H1 (cell line): Measurements from ENCODE around the gene NKTR. TPM values are rescaled to one million over a fixed set of nuclear protein-coding genes. Genes with fewer than 3 reads are reported as not detected.

Experiments
- CTCF ChIA-PET: fragments of 300-600 bp; sonication (Branson Sonifier 250); formaldehyde crosslinking; loops from one replicate; lab custom pipeline; 2021; ENCODE audit not compliant: partially characterized antibody; lab: Charles Lee
- POLR2A ChIA-PET: fragments of 300-600 bp; sonication (Branson Sonifier 250); formaldehyde crosslinking; loops from one replicate; lab custom pipeline; 2021; ENCODE audit warnings: inconsistent platforms; ENCODE audit not compliant: partially characterized antibody; lab: Charles Lee
- DNase-seq, 2 experiments: peaks; one replicate each; pipeline versions ENCODE4 v3.0.0 to v3.0.0-alpha.2; 2010 to 2022; ENCODE audit warnings: low spot score in 2 of 2, low read depth in 1 of 2, mixed read lengths in 1 of 2
- FAIRE-seq: peaks from 2 replicates; lab custom pipeline; 2011; peaks lifted over from hg19 to GRCh38; lab: Jason Lieb, UNC
- H2AFZ ChIP-seq: 2 replicates; pipeline ENCODE4 v1.8.1; 2012; ENCODE audit warnings: low read length, inconsistent platforms
- H2AK5ac ChIP-seq: 2 replicates; pipeline ENCODE4 v1.6.1; 2013; ENCODE audit warnings: low read depth, low read length
- H2BK120ac ChIP-seq: replicated peaks from 2 replicates; pipeline ENCODE3; 2013; ENCODE audit warnings: low read depth, low read length, inconsistent platforms
- H2BK12ac ChIP-seq: 2 replicates; pipeline ENCODE4 v1.6.1; 2013; ENCODE audit warnings: low read depth, low read length
- H2BK15ac ChIP-seq: 2 replicates; pipeline ENCODE4 v1.6.1; 2013; ENCODE audit warnings: low read length
- H2BK20ac ChIP-seq: 2 replicates; pipeline ENCODE4 v1.6.1; 2013; ENCODE audit warnings: low read length
- H2BK5ac ChIP-seq: 2 replicates; pipeline ENCODE4 v1.6.1; 2013; ENCODE audit warnings: low read depth, low read length
- H3K14ac ChIP-seq: 2 replicates; pipeline ENCODE4 v1.6.1; 2013; ENCODE audit warnings: inconsistent platforms; ENCODE audit not compliant: insufficient read length
- H3K18ac ChIP-seq: 2 replicates; pipeline ENCODE4 v1.6.1; 2013; ENCODE audit warnings: low read length; ENCODE audit errors: extremely low read depth
- H3K23ac ChIP-seq: 2 replicates; pipeline ENCODE4 v1.6.1; 2013; ENCODE audit warnings: inconsistent platforms; ENCODE audit not compliant: insufficient read length
- H3K23me2 ChIP-seq: 2 replicates; pipeline ENCODE4 v1.6.1; 2013; ENCODE audit warnings: low read depth, low read length
- H3K27ac ChIP-seq: 2 replicates; pipeline ENCODE4 v1.6.1; 2011; ENCODE audit warnings: low read depth, low read length, inconsistent platforms
- H3K27me3 ChIP-seq, 4 experiments: replicated peaks in 1 of 4; 1 replicate in 1 of 4; 2 replicates in 3 of 4; pipeline versions ENCODE4 v1.6.1 to v1.8.1; 2011 to 2013; ENCODE audit warnings: low read length in 3 of 4, mild to moderate bottlenecking in 3 of 4, inconsistent platforms in 2 of 4, mixed read lengths in 2 of 4, moderate library complexity in 1 of 4; ENCODE audit not compliant: control insufficient read depth in 3 of 4, insufficient read depth in 3 of 4; ENCODE audit errors: extremely low read depth in 1 of 4
- H3K36me3 ChIP-seq, 4 experiments: 2 replicates each; pipeline versions ENCODE4 v1.6.1 to v1.8.1; 2011 to 2013; ENCODE audit warnings: mild to moderate bottlenecking in 4 of 4, low read length in 3 of 4, moderate library complexity in 2 of 4, control low read depth in 1 of 4, inconsistent platforms in 1 of 4; ENCODE audit not compliant: insufficient read depth in 4 of 4, control insufficient read depth in 2 of 4
- H3K4ac ChIP-seq: replicated peaks from 2 replicates; pipeline ENCODE3; 2013; ENCODE audit warnings: low read length, low read depth, mixed read lengths, inconsistent platforms; ENCODE audit not compliant: insufficient read length
- H3K4me1 ChIP-seq, 4 experiments: replicated peaks in 1 of 4; 1 replicate in 1 of 4; 2 replicates in 3 of 4; pipeline versions ENCODE4 v1.6.1 to v1.8.1; 2011 to 2013; ENCODE audit warnings: low read length in 3 of 4, inconsistent platforms in 2 of 4, mixed read lengths in 1 of 4; ENCODE audit not compliant: insufficient read depth in 4 of 4, control insufficient read depth in 3 of 4
- H3K4me2 ChIP-seq, 2 experiments: 2 replicates each; pipeline versions ENCODE4 v1.6.1 to v1.8.1; 2011 to 2013; ENCODE audit warnings: low read depth in 2 of 2, low read length in 2 of 2, control low read depth in 1 of 2, inconsistent platforms in 1 of 2, mild to moderate bottlenecking in 1 of 2; ENCODE audit not compliant: insufficient read depth in 1 of 2
- H3K4me3 ChIP-seq, 4 experiments: fragments of 200-600, 300-600 bp in 1 of 4; sonication (generic), shearing (Covaris generic), sonication (Bioruptor Twin) in 1 of 4; 2 replicates each; pipeline versions ENCODE4 v1.5.1 to v1.8.1; 2011 to 2016; ENCODE audit warnings: low read length in 4 of 4, low read depth in 3 of 4, control low read depth in 2 of 4, inconsistent platforms in 2 of 4, mild to moderate bottlenecking in 2 of 4, mixed read lengths in 1 of 4, moderate library complexity in 1 of 4; ENCODE audit not compliant: insufficient read depth in 2 of 4; ENCODE audit errors: extremely low read depth in 1 of 4
- H3K56ac ChIP-seq: replicated peaks from 2 replicates; pipeline ENCODE3; 2013; ENCODE audit warnings: low read depth, mild to moderate bottlenecking, mixed read lengths, low read length, inconsistent platforms; ENCODE audit not compliant: insufficient read length
- H3K79me1 ChIP-seq: 2 replicates; pipeline ENCODE4 v1.6.1; 2013; ENCODE audit warnings: low read depth, low read length, control low read depth
- H3K79me2 ChIP-seq, 2 experiments: 2 replicates each; pipeline versions ENCODE4 v1.6.1 to v1.8.1; 2012 to 2013; ENCODE audit warnings: low read length in 2 of 2, mild to moderate bottlenecking in 2 of 2, inconsistent platforms in 1 of 2; ENCODE audit not compliant: insufficient read depth in 2 of 2, control insufficient read depth in 1 of 2
- H3K9ac ChIP-seq, 4 experiments: replicated peaks in 1 of 4; 1 replicate in 1 of 4; 2 replicates in 3 of 4; pipeline versions ENCODE4 v1.6.1 to v1.8.1; 2011 to 2013; ENCODE audit warnings: low read depth in 3 of 4, low read length in 3 of 4, control low read depth in 2 of 4, mild to moderate bottlenecking in 2 of 4, moderate library complexity in 2 of 4, inconsistent platforms in 1 of 4; ENCODE audit errors: extremely low read depth in 1 of 4
- H3K9me3 ChIP-seq, 2 experiments: 2 replicates each; pipeline versions ENCODE4 v1.6.1 to v1.8.1; 2012 to 2013; ENCODE audit warnings: mild to moderate bottlenecking in 2 of 2, moderate library complexity in 2 of 2, control low read depth in 1 of 2, inconsistent platforms in 1 of 2, low read depth in 1 of 2, low read length in 1 of 2, mixed read lengths in 1 of 2; ENCODE audit not compliant: insufficient read depth in 2 of 2
- H4K20me1 ChIP-seq, 2 experiments: replicated peaks in 1 of 2; 2 replicates each; pipeline versions ENCODE3 to v1.8.1; 2011 to 2013; ENCODE audit warnings: inconsistent platforms in 2 of 2, low read length in 2 of 2, mild to moderate bottlenecking in 1 of 2; ENCODE audit not compliant: insufficient read depth in 2 of 2, control insufficient read depth in 1 of 2
- H4K5ac ChIP-seq: 2 replicates; pipeline ENCODE4 v1.6.1; 2013; ENCODE audit warnings: low read length, low read depth, mixed read lengths, inconsistent platforms; ENCODE audit not compliant: insufficient read length
- H4K8ac ChIP-seq: 2 replicates; pipeline ENCODE4 v1.8.0; 2013; ENCODE audit warnings: mild to moderate bottlenecking, moderate library complexity, low read length, inconsistent platforms; ENCODE audit not compliant: insufficient read depth; ENCODE audit errors: extremely low read depth
- H4K91ac ChIP-seq: replicated peaks from 2 replicates; pipeline ENCODE3; 2013; ENCODE audit warnings: low read length, mixed read lengths, inconsistent platforms; ENCODE audit not compliant: insufficient read length
- BCL11A ChIP-seq, 2 experiments: IDR thresholded peaks; one replicate each; pipeline ENCODE4 v1.6.1; 2011; ENCODE audit warnings: low read depth in 2 of 2, low read length in 2 of 2, mild to moderate bottlenecking in 2 of 2
- CBX8 ChIP-seq: fragments of 300-800, 300-1000 bp; sonication (generic); IDR thresholded peaks from 2 replicates; pipeline ENCODE4 v1.7.1; 2016; ENCODE audit warnings: low read depth, low read length, borderline replicate concordance
- GABPA ChIP-seq: IDR thresholded peaks from 2 replicates; pipeline ENCODE4 v1.6.1; 2011; ENCODE audit warnings: mild to moderate bottlenecking, low read length, moderate library complexity, borderline replicate concordance; ENCODE audit not compliant: insufficient read depth
- NRF1 ChIP-seq: IDR thresholded peaks from 2 replicates; pipeline ENCODE4 v1.6.1; 2011; ENCODE audit warnings: mild to moderate bottlenecking, low read depth, low read length, improper control_type of control experiment
- TAF7 ChIP-seq: optimal IDR thresholded peaks from 2 replicates; pipeline ENCODE3; 2011; ENCODE audit warnings: low read depth, mild to moderate bottlenecking, inconsistent platforms, low read length, moderate library complexity, borderline replicate concordance
- TBP ChIP-seq: IDR thresholded peaks from 2 replicates; pipeline ENCODE4 v1.6.1; 2011; ENCODE audit warnings: low read depth, low read length, improper control_type of control experiment
- ZNF274 ChIP-seq: IDR thresholded peaks from 2 replicates; pipeline ENCODE4 v1.7.0; 2012; ENCODE audit warnings: low read length, borderline replicate concordance; ENCODE audit errors: extremely low read depth
- WGBS, 2 experiments: shearing (Covaris generic) in 1 of 2; methylation state at CpG; one replicate each; pipeline versions ENCODE4 v1.1.6 to v1.1.7; 2013 to 2015; ENCODE audit warnings: low lambda C conversion rate in 2 of 2, mixed read lengths in 2 of 2, inconsistent platforms in 1 of 2, low coverage in 1 of 2, missing lambda C conversion rate in 1 of 2; ENCODE audit not compliant: insufficient replicate concordance in 2 of 2, insufficient coverage in 1 of 2, insufficient read length in 1 of 2; ENCODE audit errors: extremely low coverage in 1 of 2, missing lambda C conversion rate in 1 of 2; 5-methylcytosine and 5-hydroxymethylcytosine counted together
- polyA plus RNA-seq, 7 experiments: library from polyadenylated mRNA; depleted of rRNA in 3 of 7; stranded (reverse) in 5 of 7; unstranded in 2 of 7; fragments of >200 nt in 5 of 7; fragments of 200-250 nt in 2 of 7; gene quantifications; 1 replicate in 5 of 7; 2 replicates in 1 of 7; 4 replicates in 1 of 7; pipeline versions ENCODE4 v1.2.1 to v1.2.3, GENCODE V29; 2011 to 2013; ENCODE audit warnings: missing spikeins in 2 of 7, mixed read lengths in 2 of 7
- total RNA-seq: library from RNA; stranded (reverse); fragmentation: NEBNext Ultra II Directional; extraction: Animal tissue kit (Norgen Biotek cat#: 25700); gene quantifications from 2 replicates; pipeline ENCODE4 v1.2.1, GENCODE V29; 2021

NKTR gene
- total and polyA plus RNA-seq, 2 of the 8 experiments (the other 6 are each of a cell fraction or from before 2014, with no cell fraction given): 24.1 to 62.2 TPM

DNA sequence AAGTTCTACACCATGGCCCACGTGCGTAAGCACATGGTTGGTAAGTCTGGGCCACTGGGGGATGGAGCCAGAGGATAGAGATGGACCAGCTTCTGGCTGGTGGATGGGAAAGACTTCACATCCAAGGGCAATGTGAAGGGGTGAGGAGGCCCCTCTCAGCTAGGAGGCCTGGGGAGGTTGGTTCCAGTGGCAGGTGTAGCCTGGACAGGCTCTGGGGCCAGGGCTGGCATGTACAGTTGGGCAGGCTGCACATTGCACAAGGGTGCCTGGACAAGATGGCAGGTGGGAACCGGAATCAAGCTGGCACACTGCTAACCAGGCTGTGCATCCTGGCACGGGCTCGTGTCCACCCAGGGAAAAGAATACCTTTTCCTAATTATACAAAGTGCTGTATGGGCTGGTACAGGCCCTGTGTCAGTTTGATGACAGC is 61.1 kb downstream of the NKTR start:
- H3K9ac ChIP-seq: no peak overlapping the region
- TF ChIP-seq ZNF274 (no peak), BCL11A (IDR thresholded peaks at IDR 0.05; ENCODE audit: low read depth in 2 of 2, low read length in 2 of 2) (no peak), NRF1 (no peak), GABPA (no peak), CBX8 (no peak), TBP (no peak), TAF7 (no peak)

More for the DNA sequence above, 61.1 kb downstream of the NKTR start:
- H3K9me3 ChIP-seq: no peaks in the 10 kb centered on the region
- 86% methylated on average over 5 of the region's 5 CpGs; no CpG with 5 or more reads in 1 of the 2 experiments for WGBS, 2 experiments
- no peak overlapping the region for H2BK20ac ChIP-seq
- H4K5ac ChIP-seq: no peak overlapping the region
- H3K27me3 ChIP-seq: no peaks in the 10 kb centered on the region
- no peaks in the 10 kb centered on the region for H3K79me1 ChIP-seq
- H2BK120ac ChIP-seq: no peak overlapping the region
- no peak overlapping the region for H2BK15ac ChIP-seq
- peaks cover 0 to 4% of the 10 kb centered on the region in 2 experiments for H4K20me1 ChIP-seq
- FAIRE-seq (no peak), DNase-seq (no peak)
- no peak overlapping the region for H2BK12ac ChIP-seq
- no peaks in the 10 kb centered on the region for H3K4me1 ChIP-seq
- no peaks in the 10 kb centered on the region for H3K79me2 ChIP-seq
- no peak overlapping the region for H2AFZ ChIP-seq
- H2BK5ac ChIP-seq: no peak overlapping the region
- H3K56ac ChIP-seq: no peak overlapping the region
- H3K4me2 ChIP-seq: no peak overlapping the region
- H3K27ac ChIP-seq: no peak overlapping the region
- no peaks in the 10 kb centered on the region for H3K23me2 ChIP-seq
- H2AK5ac ChIP-seq: no peak overlapping the region
- no peak overlapping the region for H3K23ac ChIP-seq
- no peak overlapping the region for H3K14ac ChIP-seq
- no peak overlapping the region for H3K4ac ChIP-seq
- ChIA-PET CTCF (interaction anchor here (0.6 to 7.0 kb wide), 22 partner anchors 8 to 511 kb away, joined by 3 to 54 read pairs (median 4); partner anchors contain the start of genes HHATL and KLHL40), POLR2A (interaction anchor here (0.9 to 1.4 kb wide), 4 partner anchors 9 to 85 kb away, joined by 3 to 4 read pairs (median 4); partner anchors contain the start of gene KLHL40)
- no peaks in the 10 kb centered on the region; a peak in 1 of 8 replicates for H3K36me3 ChIP-seq
- H3K18ac ChIP-seq: no peak overlapping the region
- H4K8ac ChIP-seq: no peak overlapping the region
- no peak overlapping the region for H4K91ac ChIP-seq
- no peak overlapping the region for H3K4me3 ChIP-seq
